ENCODE results near the gene KCNB1. TPM values are rescaled to one million over a fixed set of nuclear protein-coding genes. Genes with fewer than 3 reads are reported as not detected.

KCNB1 gene
- total RNA-seq: 0.10 TPM in 1 of 2 replicates, not detected in the other

GRCh38 chr20:49482621-49483017 is at the start of gene KCNB1:
Gene KCNB1, minus strand, starts transcription at chr20:49482668. Its CDS starts 188 bp downstream, at chr20:49482480.
- Mint-ChIP-seq H3K9me3 (no peaks in the 10 kb centered on the region), H3K27me3 (peaks cover 51% of the 10 kb centered on the region), H3K4me3 (no peak within 1 kb of the TSS), H3K36me3 (ENCODE audit: low read depth) (no peaks in the 10 kb centered on the region), H3K4me1 (peaks cover 8% of the 10 kb centered on the region), H3K27ac (no peak within 1 kb of the TSS)
- ChIA-PET POLR2A (interaction anchor here (0.5 kb wide), 1 partner anchor 1418 kb away, joined by 13 read pairs; no protein-coding TSS in a partner anchor), CTCF (no interaction called here)
- intact Hi-C loops (cut with micrococcal nuclease): loop anchor here (5.0 kb wide), 1 partner anchor 1660 kb away; no protein-coding TSS in a partner anchor
- ATAC-seq (ENCODE audit: low read depth) (peak; percentile 54), DNase-seq (peak; percentile 22)
- no peak for TF ChIP-seq CTCF (IDR thresholded peaks at IDR 0.05)

- ChIA-PET POLR2A (no interaction called here), CTCF (no interaction called here)
- intact Hi-C loops (cut with micrococcal nuclease): no loop called here
- H3K36me3 Mint-ChIP-seq (ENCODE audit: low read depth): no peaks in the 10 kb centered on the region
- peaks cover 25% of the 10 kb centered on the region for H3K27me3 Mint-ChIP-seq
- H3K9me3 Mint-ChIP-seq: peaks cover 5% of the 10 kb centered on the region
- peaks cover 2% of the 10 kb centered on the region for H3K4me1 Mint-ChIP-seq
- DNase-seq (no peak), ATAC-seq (ENCODE audit: low read depth) (no peak)
- no peak for TF ChIP-seq CTCF (IDR thresholded peaks at IDR 0.05)
- no peak overlapping the region for H3K27ac Mint-ChIP-seq
- no peak overlapping the region for H3K4me3 Mint-ChIP-seq
These were observed 47.0 kb upstream of the KCNB1 start for GRCh38 chr20:49529470-49529869.

- CTCF ChIA-PET: interaction anchor here (1.9 kb wide), 1 partner anchor 15 kb away, joined by 4 read pairs; no protein-coding TSS in a partner anchor
- intact Hi-C loops (cut with micrococcal nuclease): no loop called here
- no peak for TF ChIP-seq CTCF (IDR thresholded peaks at IDR 0.05)
- Mint-ChIP-seq H3K27me3 (peaks cover 29% of the 10 kb centered on the region), H3K27ac (no peak overlapping the region), H3K4me3 (no peak overlapping the region), H3K9me3 (peaks cover 9% of the 10 kb centered on the region), H3K4me1 (no peaks in the 10 kb centered on the region), H3K36me3 (ENCODE audit: low read depth) (no peaks in the 10 kb centered on the region)
- ATAC-seq (ENCODE audit: low read depth) (no peak), DNase-seq (no peak)
- POLR2A ChIA-PET: no interaction called here
These were observed 44.1 kb upstream of the KCNB1 start for GRCh38 chr20:49526568-49526967.

- Mint-ChIP-seq H3K4me3 (no peak overlapping the region), H3K36me3 (ENCODE audit: low read depth) (no peaks in the 10 kb centered on the region), H3K9me3 (peaks cover 9% of the 10 kb centered on the region), H3K4me1 (no peaks in the 10 kb centered on the region), H3K27ac (no peak overlapping the region), H3K27me3 (peaks cover 31% of the 10 kb centered on the region)
- DNase-seq: no peak
- ChIA-PET POLR2A (no interaction called here), CTCF (interaction anchor here (0.6 to 1.9 kb wide), 2 partner anchors 16 to 386 kb away, joined by 3 to 4 read pairs; no protein-coding TSS in a partner anchor)
- ATAC-seq (ENCODE audit: low read depth): no peak
- intact Hi-C loops (cut with micrococcal nuclease): no loop called here
- no peak for TF ChIP-seq CTCF (IDR thresholded peaks at IDR 0.05)
These were observed 43.6 kb upstream of the KCNB1 start for GRCh38 chr20:49526056-49526455.

- no peak overlapping the region for H3K27ac Mint-ChIP-seq
- POLR2A ChIA-PET: no interaction called here
- H3K4me3 Mint-ChIP-seq: no peak overlapping the region
- intact Hi-C loops (cut with micrococcal nuclease): no loop called here
- H3K4me1 Mint-ChIP-seq: no peaks in the 10 kb centered on the region
- H3K36me3 Mint-ChIP-seq (ENCODE audit: low read depth): no peaks in the 10 kb centered on the region
- H3K9me3 Mint-ChIP-seq: peaks cover 9% of the 10 kb centered on the region
- CTCF ChIA-PET: no interaction called here
- H3K27me3 Mint-ChIP-seq: peaks cover 34% of the 10 kb centered on the region
- ATAC-seq (ENCODE audit: low read depth): no peak
- no peak for DNase-seq
- TF ChIP-seq CTCF (IDR thresholded peaks at IDR 0.05): no peak
These were observed 41.4 kb upstream of the KCNB1 start for GRCh38 chr20:49523767-49524360.
